GM19372 (cell line): ENCODE results near the gene CFAP299.

Experiments used
- ATAC-seq: cut with Tn5 transposase; IDR thresholded peaks from one replicate; pipeline ENCODE4 v1.9.1; 2021; ENCODE audit warnings: mild to moderate bottlenecking, low read depth, moderate library complexity; ENCODE audit not compliant: unreplicated experiment

Gene CFAP299

GRCh38 chr4:80387390-80388283 is 52.1 kb downstream of the CFAP299 start:
- ATAC-seq = no peak

DNA sequence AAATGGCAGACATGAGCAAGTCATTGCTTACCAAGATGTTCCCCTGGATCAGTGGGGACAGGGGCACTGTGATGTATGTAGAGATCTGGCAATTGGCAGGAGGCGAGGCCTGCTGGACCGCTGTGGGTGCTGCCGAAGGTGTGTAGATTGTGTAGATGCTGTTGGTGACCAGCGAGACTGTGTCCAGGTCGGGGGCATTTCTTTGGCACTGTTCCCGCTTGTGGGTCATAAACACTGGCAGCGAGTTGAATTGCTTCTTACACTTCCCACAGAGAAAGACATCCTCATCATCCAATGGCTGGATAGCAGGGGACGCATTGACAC is 52.7 kb downstream of the CFAP299 start:
- ATAC-seq = no peak

- ATAC-seq = no peak
Measured at GRCh38 chr4:80390178-80390577, 54.6 kb downstream of the CFAP299 start.

GRCh38 chr4:80393246-80393969 is 57.9 kb downstream of the CFAP299 start:
- ATAC-seq = no peak

GRCh38 chr4:80393970-80394250 is 58.4 kb downstream of the CFAP299 start:
- ATAC-seq = no peak

- no peak for ATAC-seq
Measured at GRCh38 chr4:80407246-80407645, 71.7 kb downstream of the CFAP299 start.

DNA sequence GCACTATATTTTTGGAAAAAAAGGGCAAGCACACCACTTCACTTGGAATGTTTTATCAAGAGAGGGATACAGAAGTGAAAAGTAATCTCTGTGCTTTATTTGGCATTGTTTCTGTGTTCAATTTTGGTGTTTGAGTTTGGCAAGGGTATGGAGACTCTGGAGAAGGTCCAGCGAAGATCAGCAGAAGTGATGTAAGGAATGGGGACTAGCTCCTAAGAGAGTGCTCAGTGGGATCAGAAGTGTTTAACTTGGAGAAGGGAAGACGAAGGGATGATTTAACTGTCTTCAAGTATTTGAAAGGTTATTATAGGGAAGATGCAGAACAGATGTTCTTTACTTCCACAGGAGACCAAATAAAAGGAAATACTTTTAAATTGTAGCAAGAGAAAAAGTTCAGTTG is 74.3 kb downstream of the CFAP299 start:
- ATAC-seq = no peak

- no peak for ATAC-seq
Measured at GRCh38 chr4:80412322-80412721, 76.8 kb downstream of the CFAP299 start.

- ATAC-seq = no peak
Measured at GRCh38 chr4:80413086-80413485, 77.6 kb downstream of the CFAP299 start.

DNA sequence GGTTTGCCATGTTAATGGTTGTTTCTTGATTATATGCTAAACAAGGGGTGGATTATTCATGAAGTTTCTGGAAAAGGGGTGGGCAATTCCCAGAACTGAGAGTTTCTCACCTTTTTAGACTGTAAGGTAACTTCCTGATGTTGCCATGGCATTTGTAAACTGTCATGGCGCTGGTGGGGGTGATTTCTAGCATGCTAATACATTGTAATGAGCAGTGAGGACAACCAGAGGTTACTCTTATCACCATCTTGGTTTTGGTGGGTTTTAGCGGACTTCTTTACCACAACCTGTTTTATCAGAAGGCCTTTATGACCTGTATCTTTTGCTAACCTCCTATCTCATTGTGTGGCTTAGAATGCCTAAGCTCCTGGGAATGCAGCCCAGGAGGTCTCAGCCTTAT is 81.5 kb downstream of the CFAP299 start:
- ATAC-seq = no peak

DNA sequence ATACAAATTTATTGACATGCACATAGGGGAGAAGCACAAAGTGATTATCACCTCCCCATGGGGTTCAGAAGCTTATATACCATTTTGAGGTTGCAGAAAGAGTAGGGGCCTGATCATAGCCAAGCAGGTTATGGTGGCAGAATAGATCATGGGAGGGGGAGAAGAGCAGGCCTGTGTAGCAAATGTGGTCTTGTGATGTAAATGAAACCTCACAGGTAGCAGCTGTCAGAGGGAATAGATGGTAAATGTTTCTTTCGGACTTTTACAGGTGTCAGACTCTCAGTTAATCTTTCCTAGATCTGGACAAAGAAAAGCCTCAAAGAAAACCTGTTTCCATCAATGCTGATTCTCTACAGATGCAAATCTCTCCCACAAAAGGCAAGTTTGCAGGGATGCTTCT is 84.4 kb downstream of the CFAP299 start:
- no peak for ATAC-seq

DNA sequence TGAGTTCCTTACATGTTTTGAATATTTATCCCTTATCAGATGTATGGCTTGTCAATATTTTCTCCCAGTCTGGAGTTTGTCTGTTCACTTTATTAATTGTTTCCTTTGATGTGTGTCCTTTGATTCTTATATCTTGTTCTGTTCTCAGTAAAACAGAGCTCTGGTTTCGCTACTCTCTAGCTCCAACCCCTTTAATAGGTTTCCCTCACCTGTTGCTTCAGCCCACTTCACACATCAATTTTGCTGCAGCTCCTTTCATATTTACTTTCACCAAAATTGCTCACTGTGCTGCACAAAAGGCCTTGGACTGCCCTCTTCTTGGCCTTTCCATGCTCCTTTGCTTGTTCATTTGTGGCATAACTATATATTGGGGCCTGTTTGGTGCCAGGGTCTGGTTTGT is 85.1 kb downstream of the CFAP299 start:
- no peak for ATAC-seq

GRCh38 chr4:80422727-80423404 is 87.3 kb downstream of the CFAP299 start:
- no peak for ATAC-seq

DNA sequence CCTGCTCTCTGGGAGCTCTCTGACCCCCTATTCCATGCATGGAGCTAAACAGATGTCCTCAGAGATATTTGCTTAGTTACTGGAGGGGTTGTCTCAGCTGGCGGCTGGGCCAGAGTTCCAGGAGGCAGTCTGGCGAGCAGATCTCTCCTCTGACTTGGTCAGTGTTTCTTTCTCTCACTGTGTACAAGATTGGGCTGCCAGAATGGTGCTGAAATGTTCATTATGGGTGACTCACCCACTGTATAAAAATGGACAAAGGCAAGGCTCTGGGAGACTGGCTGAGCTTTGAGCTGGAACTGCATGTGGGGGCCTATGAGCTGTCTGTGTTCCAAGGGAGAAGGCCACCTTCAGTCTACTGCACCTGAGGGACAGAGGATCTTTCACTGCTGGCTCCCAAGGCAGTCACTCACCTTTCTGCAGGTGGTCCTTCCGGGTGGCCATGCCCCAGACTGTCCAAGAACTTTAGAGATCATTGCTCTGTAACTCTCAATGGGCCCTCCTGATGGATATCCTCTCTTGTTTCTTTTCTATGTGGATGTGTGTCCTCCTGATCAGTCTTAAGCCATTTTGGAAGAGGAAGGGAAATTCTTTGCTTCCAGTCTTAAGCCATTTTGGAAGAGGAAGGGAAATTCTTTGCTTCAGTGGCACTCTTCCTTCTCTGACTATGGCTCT is 88.2 kb downstream of the CFAP299 start:
- no peak for ATAC-seq

GRCh38 chr4:80424225-80424581 is 88.7 kb downstream of the CFAP299 start:
- ATAC-seq = no peak

- no peak for ATAC-seq
Measured at GRCh38 chr4:80425124-80426100, 89.9 kb downstream of the CFAP299 start.

GRCh38 chr4:80431203-80431965 is 95.9 kb downstream of the CFAP299 start:
- no peak for ATAC-seq

GRCh38 chr4:80434238-80434637 is 98.7 kb downstream of the CFAP299 start:
- no peak for ATAC-seq

GRCh38 chr4:80438016-80438415 is 102.5 kb downstream of the CFAP299 start:
- no peak for ATAC-seq
